Measurements from ENCODE around the gene TBC1D8.
A peak's percentile ranks its signal among the peaks of the same experiment; 100 is the strongest.

The TBC1D8 gene

GRCh38 chr2:101040761-101041160 is 110.4 kb downstream of the TBC1D8 start:
- no peak overlapping the region for H3K4me3 ChIP-seq (ENCODE audit: low read depth, low read length)
- TF ChIP-seq POLR2A (IDR thresholded peaks at IDR 0.05; ENCODE audit: extremely low read depth, insufficient read length) (no peak), MYC (IDR thresholded peaks at IDR 0.05; ENCODE audit: low read depth, low read length) (no peak)
- TF ChIP-seq, protein P1, sequence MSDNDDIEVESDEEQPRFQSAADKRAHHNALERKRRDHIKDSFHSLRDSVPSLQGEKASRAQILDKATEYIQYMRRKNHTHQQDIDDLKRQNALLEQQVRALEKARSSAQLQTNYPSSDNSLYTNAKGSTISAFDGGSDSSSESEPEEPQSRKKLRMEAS (IDR thresholded peaks at IDR 0.05; ENCODE audit: low read depth, low read length), result no peak
- TF ChIP-seq, protein P2, sequence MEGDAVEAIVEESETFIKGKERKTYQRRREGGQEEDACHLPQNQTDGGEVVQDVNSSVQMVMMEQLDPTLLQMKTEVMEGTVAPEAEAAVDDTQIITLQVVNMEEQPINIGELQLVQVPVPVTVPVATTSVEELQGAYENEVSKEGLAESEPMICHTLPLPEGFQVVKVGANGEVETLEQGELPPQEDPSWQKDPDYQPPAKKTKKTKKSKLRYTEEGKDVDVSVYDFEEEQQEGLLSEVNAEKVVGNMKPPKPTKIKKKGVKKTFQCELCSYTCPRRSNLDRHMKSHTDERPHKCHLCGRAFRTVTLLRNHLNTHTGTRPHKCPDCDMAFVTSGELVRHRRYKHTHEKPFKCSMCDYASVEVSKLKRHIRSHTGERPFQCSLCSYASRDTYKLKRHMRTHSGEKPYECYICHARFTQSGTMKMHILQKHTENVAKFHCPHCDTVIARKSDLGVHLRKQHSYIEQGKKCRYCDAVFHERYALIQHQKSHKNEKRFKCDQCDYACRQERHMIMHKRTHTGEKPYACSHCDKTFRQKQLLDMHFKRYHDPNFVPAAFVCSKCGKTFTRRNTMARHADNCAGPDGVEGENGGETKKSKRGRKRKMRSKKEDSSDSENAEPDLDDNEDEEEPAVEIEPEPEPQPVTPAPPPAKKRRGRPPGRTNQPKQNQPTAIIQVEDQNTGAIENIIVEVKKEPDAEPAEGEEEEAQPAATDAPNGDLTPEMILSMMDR (IDR thresholded peaks at IDR 0.05; ENCODE audit: low read depth, low read length), result no peak
- DNase-seq (ENCODE audit: low read depth), result no peak

GRCh38 chr2:101040072-101040471 is 111.1 kb downstream of the TBC1D8 start:
- TF ChIP-seq, protein P2 (IDR thresholded peaks at IDR 0.05; ENCODE audit: low read depth, low read length), result no peak
- TF ChIP-seq, protein P1 (IDR thresholded peaks at IDR 0.05; ENCODE audit: low read depth, low read length), result no peak
- no peak for TF ChIP-seq POLR2A (IDR thresholded peaks at IDR 0.05; ENCODE audit: extremely low read depth, insufficient read length)
- no peak for DNase-seq (ENCODE audit: low read depth)
- H3K4me3 ChIP-seq (ENCODE audit: low read depth, low read length), result no peak overlapping the region

DNA sequence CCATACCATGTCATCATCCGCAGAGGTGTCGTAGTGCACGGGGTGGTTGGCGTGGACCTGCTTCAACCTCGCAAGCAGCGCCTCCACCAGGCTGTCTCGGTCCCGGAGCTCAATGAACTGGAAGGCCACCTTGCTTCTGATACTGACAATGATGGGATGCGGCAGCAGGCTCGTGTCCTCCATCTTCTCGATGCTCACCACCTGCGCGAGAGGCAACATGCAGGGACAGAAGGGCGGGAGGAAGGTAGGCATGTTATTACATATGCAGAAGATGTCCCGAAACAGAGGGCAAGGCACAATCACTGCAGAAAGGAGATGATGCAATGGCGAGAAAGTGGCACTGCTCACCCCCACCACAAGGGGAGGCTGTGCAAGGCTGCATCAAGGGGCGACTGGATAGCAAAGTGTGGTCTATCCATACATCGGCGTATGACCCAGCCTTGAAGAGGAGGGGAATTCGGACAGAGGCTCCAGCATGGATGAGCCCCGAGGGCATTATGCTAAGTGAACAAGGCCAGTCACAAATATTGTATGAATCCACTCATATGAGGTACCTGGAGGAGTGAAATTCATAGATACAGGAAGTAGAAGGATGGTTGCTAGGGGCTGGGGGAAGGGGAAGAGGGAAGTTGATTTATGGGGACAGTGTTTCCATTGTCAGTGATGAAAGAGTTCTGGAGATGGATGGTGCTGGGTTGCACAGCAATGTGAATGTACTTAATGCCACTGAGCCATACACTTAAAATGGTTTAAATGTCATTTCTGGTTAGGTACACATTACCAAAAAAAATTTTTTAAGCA is 112.5 kb downstream of the TBC1D8 start:
- no peak overlapping the region for H3K4me3 ChIP-seq (ENCODE audit: low read depth, low read length)
- no peak for TF ChIP-seq POLR2A (IDR thresholded peaks at IDR 0.05; ENCODE audit: extremely low read depth, insufficient read length)
- peak; percentile 36; the same call in 1 of the 2 replicates for TF ChIP-seq MYC (IDR thresholded peaks at IDR 0.05; ENCODE audit: low read depth, low read length)
- TF ChIP-seq, protein P1 (IDR thresholded peaks at IDR 0.05; ENCODE audit: low read depth, low read length), result no peak
- TF ChIP-seq, protein P2 (IDR thresholded peaks at IDR 0.05; ENCODE audit: low read depth, low read length), result peak; percentile 83
- peak; percentile 67 for DNase-seq (ENCODE audit: low read depth)

- no peak overlapping the region for H3K4me3 ChIP-seq (ENCODE audit: low read depth, low read length)
- TF ChIP-seq, protein P2 (IDR thresholded peaks at IDR 0.05; ENCODE audit: low read depth, low read length), result no peak
- TF ChIP-seq MYC (IDR thresholded peaks at IDR 0.05; ENCODE audit: low read depth, low read length) (no peak), POLR2A (IDR thresholded peaks at IDR 0.05; ENCODE audit: extremely low read depth, insufficient read length) (no peak)
- TF ChIP-seq, protein P1 (IDR thresholded peaks at IDR 0.05; ENCODE audit: low read depth, low read length), result no peak
- no peak for DNase-seq (ENCODE audit: low read depth)
These were observed 113.9 kb downstream of the TBC1D8 start for GRCh38 chr2:101037161-101037755.

DNA sequence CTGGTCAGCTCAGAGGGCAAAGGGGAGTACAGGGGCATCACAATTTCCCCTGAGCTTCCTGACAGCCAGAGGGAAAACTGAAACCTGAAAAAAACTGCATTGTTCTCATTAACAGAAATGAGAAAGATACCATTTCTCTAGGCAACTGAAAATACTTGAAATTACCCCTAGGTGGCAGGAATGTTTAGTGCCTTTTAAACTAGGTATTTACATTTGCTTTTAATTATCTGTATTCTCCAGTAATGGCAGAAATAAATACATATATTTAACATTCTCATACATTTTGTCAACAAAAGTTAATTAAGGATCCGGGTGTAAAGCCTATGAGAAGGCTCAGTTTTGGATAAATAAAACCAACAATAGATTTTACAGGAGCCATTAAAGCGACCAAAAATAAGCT is 114.6 kb downstream of the TBC1D8 start:
- DNase-seq (ENCODE audit: low read depth), result peak; percentile 51
- TF ChIP-seq MYC (IDR thresholded peaks at IDR 0.05; ENCODE audit: low read depth, low read length) (no peak), POLR2A (IDR thresholded peaks at IDR 0.05; ENCODE audit: extremely low read depth, insufficient read length) (no peak)
- TF ChIP-seq, protein P2 (IDR thresholded peaks at IDR 0.05; ENCODE audit: low read depth, low read length), result no peak
- TF ChIP-seq, protein P1 (IDR thresholded peaks at IDR 0.05; ENCODE audit: low read depth, low read length), result no peak

More for the DNA sequence above, 114.6 kb downstream of the TBC1D8 start:
- no peak overlapping the region for H3K4me3 ChIP-seq (ENCODE audit: low read depth, low read length)

Data from NB4 (cell line).